GM23338 (cell line): Measurements from ENCODE around the gene ABCB8. TPM values are rescaled to one million over a fixed set of nuclear protein-coding genes. Genes with fewer than 3 reads are reported as not detected.

Source experiments
- ATAC-seq: fragments of 200-7000 bp; cut with Tn5 transposase; 3 replicates; pipeline ENCODE4 v1.9.1; 2020
- DNase-seq: peaks from one replicate; pipeline ENCODE4 v3.0.0-alpha.2; 2015; ENCODE audit warnings: low spot score
- H2AFZ ChIP-seq: fragments of 200-600 bp; sonication (generic); 2 replicates; pipeline ENCODE4 v1.8.0; 2016; ENCODE audit warnings: antibody characterized with exemption, mild to moderate bottlenecking, moderate library complexity
- H3F3A ChIP-seq: fragments of 200-600 bp; sonication (generic); replicated peaks from 2 replicates; pipeline ENCODE4 v1.8.0; 2017; ENCODE audit warnings: antibody characterized with exemption, mixed run types, low read depth
- H3K27ac ChIP-seq: fragments of 200-600 bp; sonication (generic); 2 replicates; pipeline ENCODE4 v1.6.1; 2016; ENCODE audit warnings: low read depth
- H3K27me3 ChIP-seq: fragments of 200-600 bp; sonication (generic); 2 replicates; pipeline ENCODE4 v1.8.0; 2016; ENCODE audit warnings: mild to moderate bottlenecking, mixed run types, moderate library complexity; ENCODE audit not compliant: insufficient read depth
- H3K36me3 ChIP-seq: fragments of 200-600 bp; sonication (generic); 2 replicates; pipeline ENCODE4 v1.8.0; 2016; ENCODE audit warnings: mild to moderate bottlenecking; ENCODE audit not compliant: insufficient read depth
- H3K4me1 ChIP-seq: fragments of 200-600 bp; sonication (generic); 2 replicates; pipeline ENCODE4 v1.8.0; 2016; ENCODE audit warnings: mild to moderate bottlenecking, moderate library complexity; ENCODE audit not compliant: insufficient read depth
- H3K4me2 ChIP-seq: fragments of 200-600 bp; sonication (generic); 2 replicates; pipeline ENCODE4 v1.7.1; 2017; ENCODE audit warnings: mixed run types
- H3K4me3 ChIP-seq: fragments of 200-600 bp; sonication (generic); 2 replicates; pipeline ENCODE4 v1.6.1; 2016; ENCODE audit warnings: mixed run types
- H3K79me2 ChIP-seq: fragments of 200-600 bp; sonication (generic); replicated peaks from 2 replicates; pipeline ENCODE4 v1.8.0; 2017; ENCODE audit warnings: mild to moderate bottlenecking; ENCODE audit not compliant: insufficient read depth
- H3K9me2 ChIP-seq: fragments of 200-600 bp; sonication (generic); 2 replicates; pipeline ENCODE4 v1.8.0; 2017; ENCODE audit not compliant: insufficient read depth
- H4K20me1 ChIP-seq: fragments of 200-600 bp; sonication (generic); replicated peaks from 2 replicates; pipeline ENCODE4 v1.8.0; 2017; ENCODE audit warnings: mild to moderate bottlenecking; ENCODE audit not compliant: insufficient read depth
- H3K27ac Mint-ChIP-seq: 2 replicates; pipeline ENCODE4 v1.8.0; 2020; ENCODE audit warnings: inconsistent platforms, mild to moderate bottlenecking, moderate library complexity, mixed read lengths
- H3K27me3 Mint-ChIP-seq: 3 replicates; pipeline ENCODE4 v1.8.0; 2022; ENCODE audit warnings: low read depth, mild to moderate bottlenecking, moderate library complexity, mixed read lengths, inconsistent platforms; ENCODE audit not compliant: insufficient read depth, poor library complexity
- H3K36me3 Mint-ChIP-seq: 3 replicates; pipeline ENCODE4 v1.8.0; 2021; ENCODE audit warnings: low read depth, mild to moderate bottlenecking, inconsistent platforms, moderate library complexity, mixed read lengths
- H3K4me1 Mint-ChIP-seq: 3 replicates; pipeline ENCODE4 v1.8.0; 2020; ENCODE audit warnings: mild to moderate bottlenecking, inconsistent platforms, mixed read lengths
- H3K4me3 Mint-ChIP-seq: 3 replicates; pipeline ENCODE4 v1.8.0; 2021; ENCODE audit warnings: moderate library complexity, mild to moderate bottlenecking, inconsistent platforms, mixed read lengths
- H3K9me3 Mint-ChIP-seq: 3 replicates; pipeline ENCODE4 v1.8.0; 2020; ENCODE audit warnings: moderate library complexity, mild to moderate bottlenecking, inconsistent platforms, mixed read lengths
- EZH2 ChIP-seq: fragments of 200-600 bp; sonication (generic); IDR thresholded peaks from one replicate; pipeline ENCODE4 v1.8.0; 2017; ENCODE audit warnings: antibody characterized with exemption, mild to moderate bottlenecking, low read depth; ENCODE audit not compliant: unreplicated experiment
- POLR2AphosphoS5 ChIP-seq: IDR thresholded peaks from 2 replicates; pipeline ENCODE4 v1.6.1; 2016; ENCODE audit warnings: antibody characterized with exemption, low read depth
- STAT1 ChIP-seq: IDR thresholded peaks from one replicate; pipeline ENCODE4 v1.6.1; 2016; ENCODE audit warnings: antibody characterized with exemption; ENCODE audit not compliant: unreplicated experiment
- ZNF114 ChIP-seq: fragments of 250-450 bp; sonication (Bioruptor Pico); IDR thresholded peaks from 2 replicates; pipeline ENCODE4 v1.5.0; 2020; ENCODE audit warnings: mild to moderate bottlenecking, moderate library complexity
- ZNF331 ChIP-seq: fragments of 250-450 bp; sonication (Bioruptor Pico); IDR thresholded peaks from 2 replicates; pipeline ENCODE4 v1.5.0; 2020; ENCODE audit warnings: low read depth, mild to moderate bottlenecking, moderate library complexity
- polyA plus RNA-seq: library from polyadenylated mRNA; unstranded; fragments of >200 nt; fragmentation: Nextera tagmentation; extraction: Ambion mirVana; gene quantifications from 2 replicates; pipeline ENCODE4 v1.2.1, GENCODE V29; 2016
- total RNA-seq: library from RNA; depleted of rRNA; stranded (reverse); fragments of >200 nt; shearing (Covaris generic); gene quantifications from 2 replicates; pipeline ENCODE4 v1.2.3, GENCODE V29; 2014
- TF ChIP-seq, protein P1 (sequence below): IDR thresholded peaks from 2 replicates; pipeline ENCODE4 v1.6.1; 2016; ENCODE audit warnings: antibody characterized with exemption
- TF ChIP-seq, protein P2 (sequence below): fragments of 250-450 bp; sonication (Bioruptor Pico); IDR thresholded peaks from 2 replicates; pipeline ENCODE4 v1.5.0; 2020; ENCODE audit warnings: mild to moderate bottlenecking, moderate library complexity
- TF ChIP-seq, protein P3 (sequence below), 2 experiments: fragments of 200-600 bp in 1 of 2; sonication (generic) in 1 of 2; conservative IDR thresholded peaks; 2 replicates each; pipeline versions ENCODE4 v1.5.1 to v1.6.1; 2016 to 2017; ENCODE audit warnings: antibody characterized with exemption in 2 of 2, low read depth in 2 of 2, mild to moderate bottlenecking in 2 of 2, moderate library complexity in 1 of 2

ABCB8 gene
- total and polyA plus RNA-seq, 2 experiments from 2014 or later = 11.4 to 27.1 TPM

DNA sequence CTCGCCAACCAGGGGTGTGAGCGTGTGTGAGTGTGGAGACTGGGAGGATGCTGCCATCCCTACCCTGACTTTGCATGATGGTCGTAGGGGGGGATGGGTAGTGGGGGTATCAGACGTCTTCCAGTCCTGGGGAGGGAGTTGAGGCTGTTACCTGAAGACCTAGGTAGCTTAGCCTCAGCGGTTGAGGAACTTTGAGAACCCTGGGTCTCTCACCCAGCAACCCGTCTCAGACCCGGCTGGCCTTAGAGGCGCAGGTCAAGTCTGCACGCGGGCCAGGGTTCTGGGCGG lies 33.8 kb downstream of the ABCB8 start:
- H3K36me3 Mint-ChIP-seq = peaks cover 18% of the 10 kb centered on the region
- peaks cover 36% of the 10 kb centered on the region for H3K4me1 Mint-ChIP-seq
- peaks cover 22% of the 10 kb centered on the region for H3K27me3 ChIP-seq
- peaks cover 10% of the 10 kb centered on the region for H3F3A ChIP-seq
- peaks cover 11% of the 10 kb centered on the region for H3K79me2 ChIP-seq
- H2AFZ ChIP-seq = no peak overlapping the region
- H3K4me3 ChIP-seq = peak overlapping the region; percentile 99
- no peaks in the 10 kb centered on the region for H3K9me3 Mint-ChIP-seq
- peaks cover 30% of the 10 kb centered on the region for H3K4me1 ChIP-seq
- no peak overlapping the region for H3K27ac Mint-ChIP-seq
- ATAC-seq = peak; percentile 23; the same call in 2 of the 3 replicates
- H3K4me3 Mint-ChIP-seq = peak overlapping the region; percentile 86
- no peaks in the 10 kb centered on the region; the same call in 1 of the 2 replicates for H4K20me1 ChIP-seq
- H3K27me3 Mint-ChIP-seq = peaks cover 37% of the 10 kb centered on the region
- no peak overlapping the region for H3K27ac ChIP-seq
- peaks cover 10% of the 10 kb centered on the region for H3K36me3 ChIP-seq
- peak overlapping the region; percentile 95 for H3K4me2 ChIP-seq
- TF ChIP-seq POLR2AphosphoS5 = peak; percentile 42; the same call in 1 of the 2 replicates
- TF ChIP-seq, protein P1, sequence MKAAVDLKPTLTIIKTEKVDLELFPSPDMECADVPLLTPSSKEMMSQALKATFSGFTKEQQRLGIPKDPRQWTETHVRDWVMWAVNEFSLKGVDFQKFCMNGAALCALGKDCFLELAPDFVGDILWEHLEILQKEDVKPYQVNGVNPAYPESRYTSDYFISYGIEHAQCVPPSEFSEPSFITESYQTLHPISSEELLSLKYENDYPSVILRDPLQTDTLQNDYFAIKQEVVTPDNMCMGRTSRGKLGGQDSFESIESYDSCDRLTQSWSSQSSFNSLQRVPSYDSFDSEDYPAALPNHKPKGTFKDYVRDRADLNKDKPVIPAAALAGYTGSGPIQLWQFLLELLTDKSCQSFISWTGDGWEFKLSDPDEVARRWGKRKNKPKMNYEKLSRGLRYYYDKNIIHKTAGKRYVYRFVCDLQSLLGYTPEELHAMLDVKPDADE = 0 out of 2 replicates have a peak, but pooled peaks have one; percentile 12
- no peak for TF ChIP-seq ZNF114 (CRISPR knock-in tag)
- TF ChIP-seq STAT1 = no peak
- H3K9me2 ChIP-seq = no peaks in the 10 kb centered on the region
- no peak for DNase-seq

DNA sequence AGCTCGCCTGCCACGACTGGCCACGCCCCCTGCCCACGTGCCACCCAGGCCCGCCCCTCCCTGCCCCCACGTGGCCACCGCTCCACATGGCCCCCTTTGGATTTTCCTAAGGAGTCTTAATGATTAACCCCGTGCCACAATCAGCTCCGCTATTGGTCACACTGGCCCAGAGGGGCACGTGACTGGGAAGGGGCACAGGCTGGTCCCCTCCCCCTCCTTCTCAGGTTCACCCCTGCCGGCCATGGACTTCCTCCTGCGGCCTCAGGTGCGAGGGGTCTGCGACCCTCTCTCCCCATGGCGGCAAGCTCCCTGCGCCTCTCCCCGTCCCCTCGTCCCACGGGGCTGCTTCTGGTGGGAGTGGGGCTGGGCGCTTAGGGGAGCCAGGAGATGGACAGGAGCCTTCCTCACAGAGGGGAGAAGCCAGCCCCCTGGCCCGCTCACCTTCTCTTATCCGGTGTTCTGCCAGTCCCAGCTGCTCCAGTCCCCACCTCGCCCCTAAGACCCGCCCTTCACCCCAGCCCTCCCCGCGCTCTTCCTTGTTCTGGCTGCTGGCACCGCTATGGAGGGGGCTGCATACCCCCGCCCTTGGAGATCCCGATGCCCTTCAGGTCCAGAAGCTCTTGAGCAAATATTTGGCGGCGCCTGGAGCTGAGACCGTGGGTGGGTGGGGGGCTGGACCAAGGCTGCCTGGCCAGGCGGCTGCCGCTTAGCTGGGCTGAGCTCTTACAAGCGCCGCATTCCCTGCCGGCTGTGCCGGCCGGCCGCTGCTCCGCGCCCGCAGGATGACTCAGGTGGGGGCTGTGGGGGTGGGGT lies 34.4 kb downstream of the ABCB8 start:
- Histone ChIP-seq H4K20me1 (no peaks in the 10 kb centered on the region; the same call in 1 of the 2 replicates), H3K79me2 (peaks cover 11% of the 10 kb centered on the region), H2AFZ (no peak overlapping the region), H3F3A (peaks cover 15% of the 10 kb centered on the region), H3K4me2 (peak overlapping the region; percentile 93), H3K27me3 (peaks cover 22% of the 10 kb centered on the region), H3K9me2 (no peaks in the 10 kb centered on the region), H3K4me1 (peaks cover 36% of the 10 kb centered on the region), H3K36me3 (peaks cover 16% of the 10 kb centered on the region), H3K27ac (peak overlapping the region; percentile 88), H3K4me3 (peak overlapping the region; percentile 76)
- ATAC-seq (peak; percentile 44), DNase-seq (peak; percentile 98)
- Mint-ChIP-seq H3K4me3 (peak overlapping the region; percentile 74), H3K9me3 (no peaks in the 10 kb centered on the region), H3K36me3 (peaks cover 24% of the 10 kb centered on the region), H3K27ac (no peak overlapping the region; the same call in 1 of the 2 replicates), H3K27me3 (peaks cover 35% of the 10 kb centered on the region), H3K4me1 (peaks cover 35% of the 10 kb centered on the region)
- TF ChIP-seq ZNF331 (CRISPR knock-in tag) = no peak
- no peak for TF ChIP-seq EZH2
- TF ChIP-seq, protein P2, sequence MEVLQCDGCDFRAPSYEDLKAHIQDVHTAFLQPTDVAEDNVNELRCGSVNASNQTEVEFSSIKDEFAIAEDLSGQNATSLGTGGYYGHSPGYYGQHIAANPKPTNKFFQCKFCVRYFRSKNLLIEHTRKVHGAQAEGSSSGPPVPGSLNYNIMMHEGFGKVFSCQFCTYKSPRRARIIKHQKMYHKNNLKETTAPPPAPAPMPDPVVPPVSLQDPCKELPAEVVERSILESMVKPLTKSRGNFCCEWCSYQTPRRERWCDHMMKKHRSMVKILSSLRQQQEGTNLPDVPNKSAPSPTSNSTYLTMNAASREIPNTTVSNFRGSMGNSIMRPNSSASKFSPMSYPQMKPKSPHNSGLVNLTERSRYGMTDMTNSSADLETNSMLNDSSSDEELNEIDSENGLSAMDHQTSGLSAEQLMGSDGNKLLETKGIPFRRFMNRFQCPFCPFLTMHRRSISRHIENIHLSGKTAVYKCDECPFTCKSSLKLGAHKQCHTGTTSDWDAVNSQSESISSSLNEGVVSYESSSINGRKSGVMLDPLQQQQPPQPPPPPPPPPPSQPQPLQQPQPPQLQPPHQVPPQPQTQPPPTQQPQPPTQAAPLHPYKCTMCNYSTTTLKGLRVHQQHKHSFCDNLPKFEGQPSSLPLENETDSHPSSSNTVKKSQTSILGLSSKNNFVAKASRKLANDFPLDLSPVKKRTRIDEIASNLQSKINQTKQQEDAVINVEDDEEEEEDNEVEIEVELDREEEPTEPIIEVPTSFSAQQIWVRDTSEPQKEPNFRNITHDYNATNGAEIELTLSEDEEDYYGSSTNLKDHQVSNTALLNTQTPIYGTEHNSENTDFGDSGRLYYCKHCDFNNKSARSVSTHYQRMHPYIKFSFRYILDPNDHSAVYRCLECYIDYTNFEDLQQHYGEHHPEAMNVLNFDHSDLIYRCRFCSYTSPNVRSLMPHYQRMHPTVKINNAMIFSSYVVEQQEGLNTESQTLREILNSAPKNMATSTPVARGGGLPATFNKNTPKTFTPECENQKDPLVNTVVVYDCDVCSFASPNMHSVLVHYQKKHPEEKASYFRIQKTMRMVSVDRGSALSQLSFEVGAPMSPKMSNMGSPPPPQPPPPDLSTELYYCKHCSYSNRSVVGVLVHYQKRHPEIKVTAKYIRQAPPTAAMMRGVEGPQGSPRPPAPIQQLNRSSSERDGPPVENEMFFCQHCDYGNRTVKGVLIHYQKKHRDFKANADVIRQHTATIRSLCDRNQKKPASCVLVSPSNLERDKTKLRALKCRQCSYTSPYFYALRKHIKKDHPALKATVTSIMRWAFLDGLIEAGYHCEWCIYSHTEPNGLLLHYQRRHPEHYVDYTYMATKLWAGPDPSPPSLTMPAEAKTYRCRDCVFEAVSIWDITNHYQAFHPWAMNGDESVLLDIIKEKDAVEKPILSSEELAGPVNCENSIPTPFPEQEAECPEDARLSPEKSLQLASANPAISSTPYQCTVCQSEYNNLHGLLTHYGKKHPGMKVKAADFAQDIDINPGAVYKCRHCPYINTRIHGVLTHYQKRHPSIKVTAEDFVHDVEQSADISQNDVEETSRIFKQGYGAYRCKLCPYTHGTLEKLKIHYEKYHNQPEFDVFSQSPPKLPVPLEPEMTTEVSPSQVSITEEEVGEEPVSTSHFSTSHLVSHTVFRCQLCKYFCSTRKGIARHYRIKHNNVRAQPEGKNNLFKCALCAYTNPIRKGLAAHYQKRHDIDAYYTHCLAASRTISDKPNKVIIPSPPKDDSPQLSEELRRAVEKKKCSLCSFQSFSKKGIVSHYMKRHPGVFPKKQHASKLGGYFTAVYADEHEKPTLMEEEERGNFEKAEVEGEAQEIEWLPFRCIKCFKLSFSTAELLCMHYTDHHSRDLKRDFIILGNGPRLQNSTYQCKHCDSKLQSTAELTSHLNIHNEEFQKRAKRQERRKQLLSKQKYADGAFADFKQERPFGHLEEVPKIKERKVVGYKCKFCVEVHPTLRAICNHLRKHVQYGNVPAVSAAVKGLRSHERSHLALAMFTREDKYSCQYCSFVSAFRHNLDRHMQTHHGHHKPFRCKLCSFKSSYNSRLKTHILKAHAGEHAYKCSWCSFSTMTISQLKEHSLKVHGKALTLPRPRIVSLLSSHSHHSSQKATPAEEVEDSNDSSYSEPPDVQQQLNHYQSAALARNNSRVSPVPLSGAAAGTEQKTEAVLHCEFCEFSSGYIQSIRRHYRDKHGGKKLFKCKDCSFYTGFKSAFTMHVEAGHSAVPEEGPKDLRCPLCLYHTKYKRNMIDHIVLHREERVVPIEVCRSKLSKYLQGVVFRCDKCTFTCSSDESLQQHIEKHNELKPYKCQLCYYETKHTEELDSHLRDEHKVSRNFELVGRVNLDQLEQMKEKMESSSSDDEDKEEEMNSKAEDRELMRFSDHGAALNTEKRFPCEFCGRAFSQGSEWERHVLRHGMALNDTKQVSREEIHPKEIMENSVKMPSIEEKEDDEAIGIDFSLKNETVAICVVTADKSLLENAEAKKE (CRISPR knock-in tag) = no peak
- TF ChIP-seq, protein P3, sequence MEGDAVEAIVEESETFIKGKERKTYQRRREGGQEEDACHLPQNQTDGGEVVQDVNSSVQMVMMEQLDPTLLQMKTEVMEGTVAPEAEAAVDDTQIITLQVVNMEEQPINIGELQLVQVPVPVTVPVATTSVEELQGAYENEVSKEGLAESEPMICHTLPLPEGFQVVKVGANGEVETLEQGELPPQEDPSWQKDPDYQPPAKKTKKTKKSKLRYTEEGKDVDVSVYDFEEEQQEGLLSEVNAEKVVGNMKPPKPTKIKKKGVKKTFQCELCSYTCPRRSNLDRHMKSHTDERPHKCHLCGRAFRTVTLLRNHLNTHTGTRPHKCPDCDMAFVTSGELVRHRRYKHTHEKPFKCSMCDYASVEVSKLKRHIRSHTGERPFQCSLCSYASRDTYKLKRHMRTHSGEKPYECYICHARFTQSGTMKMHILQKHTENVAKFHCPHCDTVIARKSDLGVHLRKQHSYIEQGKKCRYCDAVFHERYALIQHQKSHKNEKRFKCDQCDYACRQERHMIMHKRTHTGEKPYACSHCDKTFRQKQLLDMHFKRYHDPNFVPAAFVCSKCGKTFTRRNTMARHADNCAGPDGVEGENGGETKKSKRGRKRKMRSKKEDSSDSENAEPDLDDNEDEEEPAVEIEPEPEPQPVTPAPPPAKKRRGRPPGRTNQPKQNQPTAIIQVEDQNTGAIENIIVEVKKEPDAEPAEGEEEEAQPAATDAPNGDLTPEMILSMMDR (conservative IDR thresholded peaks at IDR 0.05; ENCODE audit: low read depth in 2 of 2) = no peak
